Left colon (tissue), 2 donors: ENCODE results near the gene METTL24. TPM values are rescaled to one million over a fixed set of nuclear protein-coding genes. Genes with fewer than 3 reads are reported as not detected.
"Not testable (repeated sequence)": the region's sequence is repeated elsewhere in the genome, so short reads cannot be mapped to it uniquely, and the experiment has no call there.

ENCODE experiments used
- ATAC-seq: fragments of 200-7000 bp; cut with Tn5 transposase; one replicate; pipeline ENCODE4 v1.9.1; 2020; ENCODE audit warnings: mild to moderate bottlenecking, moderate library complexity
- DNase-seq, 2 donors: peaks; one replicate each; pipeline ENCODE4 v3.0.0-alpha.2; 2020
- intact Hi-C, 2 donors: fragments of 100-400 bp; cut with DNase I in 1 of 2; cut with micrococcal nuclease in 1 of 2; formaldehyde crosslinking; loops; one replicate each; pipeline versions ENCODE4 v1.11.2 to v1.14.0; 2022; cut with DNase I, micrococcal nuclease
- total RNA-seq, 2 donors: library from RNA; stranded (reverse); fragmentation: NEBNext Ultra II Directional; extraction: Animal tissue kit (Norgen Biotek cat#: 25700); gene quantifications; one replicate each; pipeline ENCODE4 v1.2.1, GENCODE V29; 2021
- donor health status: DM: no; HTN: no; CAD: no.
- donor health status: DM: yes; HTN: yes; CAD: no.

Gene METTL24
- total RNA-seq, 2 donors from 2014 or later, result 0.31 to 4.3 TPM

DNA sequence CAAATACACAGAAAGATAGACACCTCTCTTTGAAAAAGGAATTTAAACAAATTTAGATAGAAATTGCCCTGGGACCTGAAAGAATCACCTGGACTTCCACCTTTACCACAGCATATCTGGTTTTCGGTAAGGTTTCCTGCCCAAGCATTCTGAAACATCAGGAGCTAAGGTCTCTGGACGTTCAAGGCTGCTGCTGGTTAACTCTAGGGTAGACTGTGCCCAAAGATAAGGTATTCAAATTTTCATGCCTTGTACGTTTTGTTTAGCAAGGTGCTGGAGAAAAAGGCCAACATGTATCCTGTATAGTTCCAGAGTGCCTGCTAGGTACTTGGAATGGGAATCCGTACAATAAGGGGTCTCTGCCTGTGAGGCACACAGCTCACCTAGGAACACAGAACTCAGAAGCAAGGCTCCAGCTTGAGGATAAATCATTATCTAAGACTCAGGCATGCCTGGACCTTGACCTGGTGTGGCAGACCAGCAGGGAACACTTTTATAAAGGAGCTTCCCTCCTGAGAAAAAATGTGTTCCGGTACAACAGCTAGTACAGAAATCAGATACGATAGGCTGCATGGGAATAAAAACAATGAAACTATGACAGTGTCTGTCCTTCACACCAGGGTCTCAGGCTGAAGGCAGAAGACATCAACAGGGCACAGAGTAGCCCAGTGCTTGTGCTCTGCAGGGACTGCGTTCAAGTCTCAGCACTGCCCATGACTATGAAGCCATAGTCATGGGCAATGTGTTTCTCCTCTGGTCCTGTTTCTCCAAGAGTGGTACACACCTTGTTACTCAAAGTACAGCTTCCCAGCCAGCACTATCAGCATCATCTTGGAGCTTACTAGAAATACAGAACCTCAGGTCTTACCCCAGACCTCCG lies 70.4 kb downstream of the METTL24 start:
- DNase-seq (peak; percentile 39 to 50), ATAC-seq (peak; percentile 88)
- intact Hi-C loops, result no loop called here

DNA sequence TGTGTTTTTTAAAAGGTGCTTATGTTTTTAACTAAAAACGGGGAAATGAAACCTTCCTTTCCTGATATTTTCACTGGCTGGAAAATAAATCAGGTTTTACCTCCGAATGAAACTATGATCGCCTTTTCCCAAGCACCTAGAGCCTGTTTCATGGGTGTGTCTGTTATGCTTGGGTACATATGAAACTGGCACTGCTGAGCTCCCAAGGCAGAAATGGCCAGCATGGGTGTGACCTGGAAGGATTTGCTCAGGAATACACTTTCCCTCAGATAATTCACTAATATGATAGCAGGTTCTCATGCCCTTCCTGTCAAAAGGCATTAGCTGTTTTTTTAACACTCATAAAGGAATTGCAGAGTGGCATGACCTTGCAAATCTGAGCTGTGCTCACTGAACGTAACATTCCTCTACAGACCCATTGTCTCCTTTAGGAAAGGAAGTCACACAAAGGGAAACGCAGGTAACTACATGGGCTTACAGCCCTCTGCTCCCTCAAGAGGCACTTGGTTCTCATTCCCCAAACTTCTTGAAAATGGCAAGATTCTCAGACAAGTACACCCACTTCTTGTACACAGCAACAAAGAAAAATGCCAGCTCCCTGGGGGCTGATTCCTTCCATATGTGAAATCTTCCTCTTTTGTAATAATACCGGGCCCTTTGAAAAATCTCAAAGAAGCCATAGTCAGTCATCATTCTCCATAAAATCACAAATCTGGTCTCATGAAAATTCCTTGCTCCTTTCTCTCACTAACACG lies 72.7 kb downstream of the METTL24 start:
- peak; percentile 91 for ATAC-seq
- intact Hi-C loops, result no loop called here
- DNase-seq, result peak; percentile 48 to 57

DNA sequence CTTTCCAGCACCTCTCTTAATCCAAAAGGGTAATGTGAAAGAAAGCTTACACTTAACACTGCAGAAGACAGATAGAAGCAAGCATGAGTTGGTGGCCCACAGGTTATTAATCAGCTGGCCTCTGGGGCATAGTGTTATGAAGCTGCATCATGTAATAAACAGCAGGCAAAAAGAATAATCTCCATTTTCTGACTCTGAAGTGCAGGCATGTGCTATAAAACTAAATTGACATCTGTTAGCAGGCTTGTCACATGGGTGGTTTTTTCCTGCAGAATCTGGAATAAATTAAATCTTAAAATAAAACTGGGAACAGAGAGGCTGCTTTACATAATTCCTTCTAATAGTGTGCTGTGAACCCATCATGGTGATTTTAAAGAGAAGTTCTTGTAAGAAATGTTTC lies 73.3 kb downstream of the METTL24 start:
- intact Hi-C loops, result no loop called here
- ATAC-seq (peak; percentile 23), DNase-seq (no peak)

DNA sequence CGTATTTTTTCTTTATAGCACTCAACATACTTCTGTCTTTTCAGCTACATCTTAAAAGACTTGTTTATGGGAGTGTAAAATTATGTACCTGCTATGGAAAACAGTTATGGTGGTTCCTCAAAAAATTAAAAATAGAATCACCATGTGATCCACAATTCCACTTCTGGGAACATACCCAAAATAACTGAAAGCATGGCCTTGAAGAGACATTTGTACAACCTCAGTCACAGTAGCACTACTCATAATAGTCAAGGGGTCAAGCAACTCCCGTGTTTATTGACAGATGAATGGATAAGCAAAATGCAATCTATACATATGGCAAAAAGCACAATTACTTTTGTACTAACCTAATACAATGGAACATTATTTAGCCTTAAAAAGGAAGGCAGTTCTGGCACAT lies 74.5 kb downstream of the METTL24 start:
- intact Hi-C loops, result no loop called here
- DNase-seq (no peak), ATAC-seq (no peak)

DNA sequence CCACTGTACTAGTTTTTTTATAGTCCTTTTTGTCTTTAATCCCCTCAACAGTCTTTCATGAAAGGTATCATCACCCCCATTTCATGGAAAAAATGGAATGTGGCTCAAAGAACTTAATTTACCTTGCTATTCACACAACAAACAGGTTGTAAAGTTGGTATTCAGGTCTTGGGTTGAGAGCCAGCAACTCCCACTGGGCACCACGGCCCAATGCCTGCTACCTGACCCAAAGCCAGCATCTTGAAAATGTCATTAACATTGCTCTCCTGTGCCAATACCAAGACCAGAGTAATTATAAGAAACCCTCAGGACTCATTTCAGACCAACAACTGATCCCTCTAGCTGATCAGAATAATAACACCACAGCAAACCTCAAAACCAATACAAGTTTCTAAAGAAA lies 75.7 kb downstream of the METTL24 start:
- ATAC-seq (no peak), DNase-seq (no peak)
- intact Hi-C loops, result no loop called here

DNA sequence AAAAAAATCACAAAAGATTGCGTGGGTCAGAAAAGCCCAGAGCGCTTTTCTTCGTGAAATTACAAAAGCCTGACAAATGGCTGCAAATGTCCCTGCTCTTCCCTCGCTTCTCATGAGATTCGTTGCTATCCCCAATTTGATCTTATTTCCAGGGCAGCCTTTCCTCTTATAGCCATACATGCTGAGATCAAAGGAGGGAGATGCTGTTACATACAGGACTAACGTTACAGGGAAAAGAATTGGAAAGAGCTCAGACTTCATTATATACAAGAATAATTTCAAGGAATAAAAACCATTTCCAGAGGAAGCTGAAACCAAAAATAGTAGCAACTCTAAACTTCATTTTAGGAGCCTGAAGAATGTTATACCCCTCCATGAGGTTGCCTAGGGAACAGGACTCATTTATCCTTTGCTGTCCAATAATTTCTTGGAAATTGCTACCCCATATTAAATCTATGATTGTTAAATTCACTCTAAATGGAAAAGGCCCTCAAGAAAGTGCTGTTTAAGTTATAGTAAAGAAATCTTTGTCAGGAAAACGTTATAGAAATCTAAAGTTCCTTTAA lies 81.0 kb downstream of the METTL24 start:
- intact Hi-C loops, result no loop called here
- ATAC-seq, result no peak
- DNase-seq, result no peak

DNA sequence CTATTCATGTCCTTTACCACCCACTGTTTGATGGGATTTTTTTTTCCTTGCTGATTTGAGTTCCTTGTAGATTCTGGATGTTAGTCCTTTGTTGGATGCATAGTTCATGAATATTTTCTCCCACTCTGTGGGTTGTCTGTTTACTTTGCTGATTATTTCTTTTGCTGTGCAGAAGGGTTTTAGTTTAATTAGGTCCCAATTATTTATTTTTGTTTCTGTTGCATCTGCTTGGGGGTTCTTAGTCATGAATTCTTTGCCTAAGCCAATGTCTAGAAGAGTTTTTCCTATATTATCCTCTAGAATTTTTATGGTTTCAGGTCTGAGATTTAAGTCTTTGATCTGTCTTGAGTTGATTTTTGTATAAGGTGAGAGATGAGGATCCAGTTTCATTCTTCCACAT lies 85.4 kb downstream of the METTL24 start:
- ATAC-seq, intact Hi-C loops, DNase-seq: not testable (repeated sequence)

DNA sequence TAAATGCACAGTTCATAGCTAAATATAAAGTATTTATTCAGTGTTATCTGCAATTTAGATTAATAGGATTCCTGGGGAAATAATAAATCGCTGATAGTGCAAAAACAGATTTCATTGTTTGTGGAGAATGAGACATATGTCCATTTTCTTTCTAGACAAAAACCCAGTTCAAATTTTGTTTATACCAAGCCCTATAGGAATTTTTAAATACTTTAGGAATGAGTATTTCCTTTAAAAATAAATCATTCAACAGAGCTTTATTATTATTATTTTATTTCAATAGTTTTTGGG lies 86.5 kb downstream of the METTL24 start:
- DNase-seq (no peak), ATAC-seq (no peak)
- intact Hi-C loops, result no loop called here

DNA sequence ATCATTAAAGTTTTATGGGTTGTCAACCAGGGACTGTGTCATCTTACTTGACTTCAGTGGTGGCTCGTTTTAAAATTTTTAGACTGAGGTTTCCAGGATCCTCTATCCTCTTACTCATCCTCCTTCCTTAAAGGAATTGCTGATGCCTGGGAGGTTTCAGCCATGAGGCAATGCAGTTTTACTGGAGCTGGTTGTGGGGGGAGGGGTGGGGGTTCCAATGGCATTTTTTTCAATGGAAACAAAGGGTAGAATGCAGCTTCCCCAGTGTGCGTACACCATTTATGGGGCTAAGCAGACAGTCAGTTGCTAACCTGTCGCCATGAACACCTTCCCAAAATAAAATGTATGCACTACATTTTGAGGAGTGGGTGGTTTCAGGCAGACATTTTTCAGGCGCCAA lies 88.0 kb downstream of the METTL24 start:
- ATAC-seq (no peak), DNase-seq (no peak)
- intact Hi-C loops, result no loop called here

DNA sequence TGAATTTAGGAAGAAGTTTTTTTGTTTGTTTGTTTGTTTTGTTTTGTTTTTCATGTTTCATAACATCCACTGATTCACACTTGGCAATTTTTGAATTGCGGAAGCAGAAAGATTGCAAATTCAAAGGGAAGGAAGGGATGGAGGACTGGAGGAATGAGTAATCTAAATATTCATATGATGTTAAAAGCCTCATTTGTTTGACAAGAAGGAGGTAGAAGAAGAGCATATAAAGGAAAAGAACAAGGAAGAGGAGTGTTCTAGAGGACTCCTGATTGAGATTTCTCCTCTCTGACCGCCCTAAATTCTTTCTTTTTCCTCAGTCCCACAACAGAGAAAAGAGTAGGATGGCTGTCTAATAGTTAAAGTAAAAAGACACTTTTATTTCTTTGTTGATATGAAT lies 88.5 kb downstream of the METTL24 start:
- DNase-seq (no peak), ATAC-seq (no peak)
- intact Hi-C loops, result no loop called here

DNA sequence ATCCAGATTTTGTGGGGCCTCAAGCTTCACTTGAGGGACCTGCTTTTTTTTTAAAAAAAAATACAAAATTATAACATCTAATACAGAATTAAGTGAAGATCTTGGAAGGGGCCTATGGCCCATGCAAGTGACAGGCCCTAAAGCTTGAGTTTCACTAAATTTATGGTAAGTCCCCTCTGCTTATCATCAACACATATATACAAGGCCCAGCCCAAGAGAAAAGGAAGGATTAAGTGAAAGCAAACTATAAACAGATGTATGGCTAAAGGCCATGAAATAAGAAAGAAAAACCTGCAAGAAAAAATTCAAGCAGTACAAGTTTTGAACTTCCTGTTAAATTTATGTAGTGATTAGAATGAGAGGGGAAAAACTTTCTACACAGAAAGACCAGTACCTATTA lies 91.2 kb downstream of the METTL24 start:
- ATAC-seq, result no peak
- no peak for DNase-seq
- intact Hi-C loops, result no loop called here

DNA sequence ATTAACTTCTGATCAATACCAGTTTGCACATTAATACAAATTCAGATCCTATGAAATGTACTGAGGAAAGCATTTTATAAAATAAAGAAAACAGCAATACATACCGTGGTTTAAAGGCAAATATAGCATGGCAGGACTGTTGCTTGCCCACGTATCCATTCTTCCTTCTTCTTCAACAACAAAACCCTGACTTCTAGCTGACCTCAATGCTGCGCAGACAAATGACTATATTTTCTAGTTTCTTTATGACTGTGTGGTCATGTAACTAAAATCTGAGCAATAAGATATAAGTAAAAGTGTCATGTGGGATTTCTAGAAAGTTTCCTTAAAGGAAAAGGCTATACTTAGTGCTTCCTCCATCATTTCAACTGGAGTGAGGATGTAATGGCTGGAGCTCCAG lies 92.9 kb downstream of the METTL24 start:
- DNase-seq (no peak), ATAC-seq (no peak)
- intact Hi-C loops, result no loop called here

DNA sequence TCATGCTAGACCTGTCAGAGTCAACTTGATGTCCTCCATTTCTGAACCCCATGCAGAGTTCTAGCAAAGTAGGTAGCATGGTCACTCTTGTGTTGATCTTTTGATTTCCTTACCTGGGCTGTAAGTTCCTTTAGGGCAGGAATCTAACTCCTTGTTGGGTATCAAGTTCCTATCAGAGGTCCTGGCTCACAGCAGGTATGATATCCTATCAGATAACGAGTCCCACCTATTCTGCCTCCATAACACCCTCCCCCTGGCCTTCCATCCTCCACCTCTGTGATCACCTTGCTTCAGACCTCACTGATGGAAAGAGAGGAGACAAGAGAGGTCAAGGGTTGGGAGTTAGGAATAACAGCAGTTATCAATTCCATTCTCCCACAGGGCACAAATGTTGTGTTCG lies 101.8 kb downstream of the METTL24 start:
- intact Hi-C loops, result no loop called here
- ATAC-seq (no peak), DNase-seq (no peak)

DNA sequence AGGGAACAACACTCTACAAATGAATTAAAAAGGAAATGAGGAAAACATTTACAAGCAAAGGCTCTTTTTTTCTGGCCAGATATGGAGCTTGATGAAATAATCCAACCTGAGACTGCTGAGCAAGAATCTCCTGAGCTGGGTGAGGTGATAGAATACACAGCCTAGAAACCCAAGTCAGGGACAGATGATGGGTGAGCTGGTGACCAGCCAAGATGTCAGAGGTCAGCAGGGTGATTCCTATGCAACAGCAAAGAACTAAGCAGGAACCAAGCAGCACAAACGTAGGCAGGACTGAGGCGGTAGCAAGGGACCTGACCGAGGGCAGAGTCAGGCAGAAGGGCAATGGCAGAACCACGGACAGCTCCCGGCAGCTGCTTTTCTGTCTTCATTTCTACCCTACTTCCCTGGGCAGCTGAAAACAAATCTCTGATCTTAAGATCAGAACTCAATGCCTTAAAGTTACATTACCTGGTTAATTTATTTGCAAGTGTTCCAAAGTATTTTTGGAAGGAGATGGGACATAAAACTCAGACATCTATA lies 102.9 kb downstream of the METTL24 start:
- ATAC-seq, result no peak
- DNase-seq, result peak in 1 of 2 donors; percentile 9
- intact Hi-C loops, result no loop called here

DNA sequence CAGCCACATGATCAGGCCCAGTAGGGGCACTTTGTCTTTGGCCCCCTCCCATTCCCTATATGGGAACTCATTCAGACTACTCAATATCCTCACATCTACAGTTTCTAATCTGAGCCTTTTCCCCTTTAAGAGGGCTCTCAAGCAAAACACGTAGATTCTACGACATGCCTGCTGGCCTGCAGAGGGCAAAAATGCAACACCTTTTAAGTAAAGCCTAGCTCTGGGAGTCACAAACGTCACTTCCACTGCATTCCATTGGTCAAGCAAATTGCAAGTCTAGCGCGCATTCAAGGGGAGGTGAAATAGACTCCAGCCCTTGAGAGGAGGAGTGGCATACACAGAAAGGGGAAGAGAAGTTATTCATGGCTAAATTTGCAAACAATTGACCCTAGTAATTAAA lies 107.3 kb downstream of the METTL24 start:
- ATAC-seq, result peak; percentile 42
- intact Hi-C loops, result no loop called here
- DNase-seq, result no peak

DNA sequence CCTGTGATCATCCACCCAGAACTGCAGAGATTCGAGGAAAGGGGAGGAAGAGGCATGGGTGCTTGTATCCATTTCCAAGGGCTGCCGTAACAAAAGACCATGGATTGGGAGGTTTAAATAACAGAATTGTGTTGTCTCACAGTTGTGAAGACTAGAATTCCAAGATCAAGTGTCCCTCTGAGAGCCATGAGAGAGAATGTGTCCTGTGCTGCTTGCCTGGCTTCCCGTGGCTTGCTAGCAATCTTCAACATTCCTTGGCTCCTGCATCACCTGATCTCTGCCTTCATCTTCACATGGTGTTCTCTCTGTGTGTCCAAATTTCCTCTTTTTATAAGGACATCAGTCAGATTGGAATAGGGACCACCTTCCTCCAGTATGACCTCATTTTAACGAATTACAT lies 108.1 kb downstream of the METTL24 start:
- DNase-seq (no peak), ATAC-seq (no peak)
- intact Hi-C loops, result no loop called here

DNA sequence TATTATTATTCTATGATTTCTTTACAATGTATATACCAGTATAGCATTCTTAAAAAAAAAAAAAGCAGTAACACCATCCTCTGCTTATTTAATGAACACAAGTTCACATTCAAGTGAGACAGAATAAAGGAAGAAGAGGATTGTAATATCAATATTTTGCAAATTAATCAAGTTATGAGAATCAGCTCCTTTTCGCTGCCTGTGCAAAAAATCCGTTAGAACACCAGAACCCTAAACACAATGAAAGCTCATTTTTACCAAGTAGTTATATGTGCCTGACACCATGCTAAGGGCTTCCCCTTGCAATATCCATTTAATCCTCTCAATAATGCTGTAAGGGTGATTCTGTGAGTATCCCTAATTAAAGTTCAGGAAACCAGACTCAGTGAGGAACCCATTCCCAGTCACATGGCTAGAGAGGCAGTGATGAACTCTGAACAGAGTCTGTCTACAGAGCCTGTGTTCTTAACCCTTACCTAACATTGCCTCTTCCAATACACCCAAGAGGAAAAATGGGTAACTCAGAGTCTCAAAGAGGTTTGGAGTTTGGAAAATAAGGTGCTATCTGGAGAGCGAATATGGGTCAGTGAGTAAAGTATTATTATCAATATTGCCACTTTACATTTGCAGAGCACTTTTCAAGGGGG lies 111.1 kb downstream of the METTL24 start:
- intact Hi-C loops, result no loop called here
- no peak for DNase-seq
- ATAC-seq, result no peak

DNA sequence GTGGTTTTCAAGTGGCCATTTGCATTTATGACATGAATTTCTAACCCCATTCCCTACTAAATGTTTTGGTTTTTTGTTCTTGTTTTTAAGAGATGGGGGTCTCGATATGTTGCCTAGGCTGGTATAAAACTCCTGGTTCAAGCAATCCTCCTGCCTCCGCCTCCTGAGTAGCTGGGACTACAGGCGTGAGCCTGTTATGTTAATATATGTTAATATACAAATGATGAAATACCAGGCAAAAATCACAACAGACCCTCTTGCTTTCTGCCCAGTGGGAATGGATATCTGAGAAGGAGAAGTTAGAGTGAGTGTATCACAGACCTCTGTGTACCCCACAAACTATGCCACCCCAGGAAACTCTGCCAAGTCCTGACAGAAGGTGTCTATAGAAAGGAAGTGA lies 111.8 kb downstream of the METTL24 start:
- intact Hi-C loops, result no loop called here
- ATAC-seq, result no peak
- DNase-seq, result no peak

DNA sequence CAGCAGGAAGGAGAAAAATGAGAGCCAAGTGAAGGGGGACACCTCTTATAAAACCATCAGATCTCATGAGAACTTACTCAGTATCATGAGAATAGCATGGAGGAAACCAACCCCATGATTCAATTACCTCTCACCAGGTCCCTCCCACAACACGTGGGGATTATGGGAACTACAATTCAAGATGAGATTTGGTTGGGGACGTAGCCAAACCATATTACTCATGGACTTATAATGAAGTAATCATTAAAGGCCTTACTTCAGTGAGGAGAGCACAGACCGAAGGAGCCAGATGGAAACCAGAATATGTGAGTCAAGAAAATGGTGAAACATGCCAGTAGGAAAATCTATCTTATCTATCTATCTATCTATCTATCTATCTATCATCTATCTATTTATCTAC lies 113.5 kb downstream of the METTL24 start:
- DNase-seq, intact Hi-C loops, ATAC-seq: not testable (repeated sequence)
